ENCODE data around the gene THEMIS2. TPM values are rescaled to one million over a fixed set of nuclear protein-coding genes. Genes with fewer than 3 reads are reported as not detected.
A peak's percentile ranks its signal among the peaks of the same experiment; 100 is the strongest.

THEMIS2 gene
- total and polyA plus RNA-seq, 2 of the 13 experiments (the other 11 are each of a cell fraction or from before 2014, with no cell fraction given), result 0.38 to 1.5 TPM

DNA sequence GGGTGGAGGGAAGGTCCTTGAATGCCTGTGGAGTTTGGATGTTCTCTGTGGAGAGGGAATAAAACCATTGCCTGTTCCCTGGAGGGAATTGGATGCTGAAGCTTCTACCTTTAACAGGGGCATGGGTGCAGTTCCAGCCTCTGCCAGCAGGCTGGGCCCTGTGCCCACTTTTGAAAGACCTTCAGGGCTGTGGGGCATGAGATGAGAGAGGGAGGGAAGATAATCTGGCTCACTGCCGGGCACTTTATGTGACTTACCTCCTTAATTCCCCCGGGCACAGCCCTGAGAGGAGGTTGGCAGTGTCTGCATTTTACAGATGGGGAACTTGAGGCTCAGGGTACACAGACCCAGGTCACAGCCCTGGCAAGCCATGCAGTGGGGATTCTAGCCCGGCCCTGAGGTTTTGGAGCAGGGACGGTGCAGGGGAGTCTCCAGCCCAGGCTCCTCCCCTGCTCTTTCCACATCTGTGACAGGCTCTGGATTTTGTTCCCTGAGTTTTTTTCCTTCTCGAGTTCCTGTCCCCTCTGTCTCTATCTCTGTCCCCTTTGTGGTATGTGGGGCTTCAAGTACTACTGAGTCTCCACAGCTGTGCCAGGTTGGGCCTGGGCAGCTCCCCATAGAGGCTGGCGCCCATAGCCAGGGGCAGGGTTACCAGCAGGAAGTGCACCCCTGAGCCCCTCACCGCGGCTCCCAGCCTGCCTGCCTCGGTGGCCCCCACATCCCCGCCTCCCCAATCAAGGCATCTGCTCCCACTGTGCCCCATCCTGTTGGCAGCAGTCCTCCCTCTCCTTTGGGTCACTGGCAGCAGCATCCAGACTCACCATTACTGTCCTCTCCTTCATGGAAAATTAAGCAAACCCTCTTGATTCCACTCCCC is 14.0 kb upstream of the THEMIS2 start (continued):
- TF ChIP-seq, protein P1, sequence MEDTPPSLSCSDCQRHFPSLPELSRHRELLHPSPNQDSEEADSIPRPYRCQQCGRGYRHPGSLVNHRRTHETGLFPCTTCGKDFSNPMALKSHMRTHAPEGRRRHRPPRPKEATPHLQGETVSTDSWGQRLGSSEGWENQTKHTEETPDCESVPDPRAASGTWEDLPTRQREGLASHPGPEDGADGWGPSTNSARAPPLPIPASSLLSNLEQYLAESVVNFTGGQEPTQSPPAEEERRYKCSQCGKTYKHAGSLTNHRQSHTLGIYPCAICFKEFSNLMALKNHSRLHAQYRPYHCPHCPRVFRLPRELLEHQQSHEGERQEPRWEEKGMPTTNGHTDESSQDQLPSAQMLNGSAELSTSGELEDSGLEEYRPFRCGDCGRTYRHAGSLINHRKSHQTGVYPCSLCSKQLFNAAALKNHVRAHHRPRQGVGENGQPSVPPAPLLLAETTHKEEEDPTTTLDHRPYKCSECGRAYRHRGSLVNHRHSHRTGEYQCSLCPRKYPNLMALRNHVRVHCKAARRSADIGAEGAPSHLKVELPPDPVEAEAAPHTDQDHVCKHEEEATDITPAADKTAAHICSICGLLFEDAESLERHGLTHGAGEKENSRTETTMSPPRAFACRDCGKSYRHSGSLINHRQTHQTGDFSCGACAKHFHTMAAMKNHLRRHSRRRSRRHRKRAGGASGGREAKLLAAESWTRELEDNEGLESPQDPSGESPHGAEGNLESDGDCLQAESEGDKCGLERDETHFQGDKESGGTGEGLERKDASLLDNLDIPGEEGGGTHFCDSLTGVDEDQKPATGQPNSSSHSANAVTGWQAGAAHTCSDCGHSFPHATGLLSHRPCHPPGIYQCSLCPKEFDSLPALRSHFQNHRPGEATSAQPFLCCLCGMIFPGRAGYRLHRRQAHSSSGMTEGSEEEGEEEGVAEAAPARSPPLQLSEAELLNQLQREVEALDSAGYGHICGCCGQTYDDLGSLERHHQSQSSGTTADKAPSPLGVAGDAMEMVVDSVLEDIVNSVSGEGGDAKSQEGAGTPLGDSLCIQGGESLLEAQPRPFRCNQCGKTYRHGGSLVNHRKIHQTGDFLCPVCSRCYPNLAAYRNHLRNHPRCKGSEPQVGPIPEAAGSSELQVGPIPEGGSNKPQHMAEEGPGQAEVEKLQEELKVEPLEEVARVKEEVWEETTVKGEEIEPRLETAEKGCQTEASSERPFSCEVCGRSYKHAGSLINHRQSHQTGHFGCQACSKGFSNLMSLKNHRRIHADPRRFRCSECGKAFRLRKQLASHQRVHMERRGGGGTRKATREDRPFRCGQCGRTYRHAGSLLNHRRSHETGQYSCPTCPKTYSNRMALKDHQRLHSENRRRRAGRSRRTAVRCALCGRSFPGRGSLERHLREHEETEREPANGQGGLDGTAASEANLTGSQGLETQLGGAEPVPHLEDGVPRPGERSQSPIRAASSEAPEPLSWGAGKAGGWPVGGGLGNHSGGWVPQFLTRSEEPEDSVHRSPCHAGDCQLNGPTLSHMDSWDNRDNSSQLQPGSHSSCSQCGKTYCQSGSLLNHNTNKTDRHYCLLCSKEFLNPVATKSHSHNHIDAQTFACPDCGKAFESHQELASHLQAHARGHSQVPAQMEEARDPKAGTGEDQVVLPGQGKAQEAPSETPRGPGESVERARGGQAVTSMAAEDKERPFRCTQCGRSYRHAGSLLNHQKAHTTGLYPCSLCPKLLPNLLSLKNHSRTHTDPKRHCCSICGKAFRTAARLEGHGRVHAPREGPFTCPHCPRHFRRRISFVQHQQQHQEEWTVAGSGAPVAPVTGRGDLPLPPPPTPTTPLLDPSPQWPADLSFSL (CRISPR knock-in tag; IDR thresholded peaks at IDR 0.05), result no peak
- TF ChIP-seq ZBTB42 (CRISPR knock-in tag; IDR thresholded peaks at IDR 0.05) (no peak), GABPB1 (CRISPR knock-in tag; IDR thresholded peaks at IDR 0.05) (no peak), MTA1 (CRISPR knock-in tag; IDR thresholded peaks at IDR 0.05; ENCODE audit: borderline replicate concordance) (no peak), ISL2 (CRISPR knock-in tag; IDR thresholded peaks at IDR 0.05) (peak; percentile 32; the same call in 1 of the 2 replicates), MXI1 (IDR thresholded peaks at IDR 0.05; ENCODE audit: borderline replicate concordance, low read depth, low read length) (no peak), NAIF1 (CRISPR knock-in tag; IDR thresholded peaks at IDR 0.05; ENCODE audit: borderline replicate concordance) (no peak), EED (CRISPR knock-in tag; IDR thresholded peaks at IDR 0.05) (0 out of 2 replicates have a peak, but pooled peaks have one; percentile 15), JUNB (CRISPR knock-in tag; IDR thresholded peaks at IDR 0.05; ENCODE audit: borderline replicate concordance) (no peak), ZNF567 (CRISPR knock-in tag; IDR thresholded peaks at IDR 0.05; ENCODE audit: borderline replicate concordance) (no peak), ZIK1 (CRISPR knock-in tag; IDR thresholded peaks at IDR 0.05; ENCODE audit: borderline replicate concordance, low read depth) (no peak), ZNF761 (CRISPR knock-in tag; conservative IDR thresholded peaks at IDR 0.05) (no peak), ZSCAN22 (CRISPR knock-in tag; IDR thresholded peaks at IDR 0.05) (no peak)
- TF ChIP-seq, protein P2, sequence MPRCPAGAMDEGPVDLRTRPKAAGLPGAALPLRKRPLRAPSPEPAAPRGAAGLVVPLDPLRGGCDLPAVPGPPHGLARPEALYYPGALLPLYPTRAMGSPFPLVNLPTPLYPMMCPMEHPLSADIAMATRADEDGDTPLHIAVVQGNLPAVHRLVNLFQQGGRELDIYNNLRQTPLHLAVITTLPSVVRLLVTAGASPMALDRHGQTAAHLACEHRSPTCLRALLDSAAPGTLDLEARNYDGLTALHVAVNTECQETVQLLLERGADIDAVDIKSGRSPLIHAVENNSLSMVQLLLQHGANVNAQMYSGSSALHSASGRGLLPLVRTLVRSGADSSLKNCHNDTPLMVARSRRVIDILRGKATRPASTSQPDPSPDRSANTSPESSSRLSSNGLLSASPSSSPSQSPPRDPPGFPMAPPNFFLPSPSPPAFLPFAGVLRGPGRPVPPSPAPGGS (CRISPR knock-in tag; IDR thresholded peaks at IDR 0.05), result no peak
- TF ChIP-seq, protein P3, sequence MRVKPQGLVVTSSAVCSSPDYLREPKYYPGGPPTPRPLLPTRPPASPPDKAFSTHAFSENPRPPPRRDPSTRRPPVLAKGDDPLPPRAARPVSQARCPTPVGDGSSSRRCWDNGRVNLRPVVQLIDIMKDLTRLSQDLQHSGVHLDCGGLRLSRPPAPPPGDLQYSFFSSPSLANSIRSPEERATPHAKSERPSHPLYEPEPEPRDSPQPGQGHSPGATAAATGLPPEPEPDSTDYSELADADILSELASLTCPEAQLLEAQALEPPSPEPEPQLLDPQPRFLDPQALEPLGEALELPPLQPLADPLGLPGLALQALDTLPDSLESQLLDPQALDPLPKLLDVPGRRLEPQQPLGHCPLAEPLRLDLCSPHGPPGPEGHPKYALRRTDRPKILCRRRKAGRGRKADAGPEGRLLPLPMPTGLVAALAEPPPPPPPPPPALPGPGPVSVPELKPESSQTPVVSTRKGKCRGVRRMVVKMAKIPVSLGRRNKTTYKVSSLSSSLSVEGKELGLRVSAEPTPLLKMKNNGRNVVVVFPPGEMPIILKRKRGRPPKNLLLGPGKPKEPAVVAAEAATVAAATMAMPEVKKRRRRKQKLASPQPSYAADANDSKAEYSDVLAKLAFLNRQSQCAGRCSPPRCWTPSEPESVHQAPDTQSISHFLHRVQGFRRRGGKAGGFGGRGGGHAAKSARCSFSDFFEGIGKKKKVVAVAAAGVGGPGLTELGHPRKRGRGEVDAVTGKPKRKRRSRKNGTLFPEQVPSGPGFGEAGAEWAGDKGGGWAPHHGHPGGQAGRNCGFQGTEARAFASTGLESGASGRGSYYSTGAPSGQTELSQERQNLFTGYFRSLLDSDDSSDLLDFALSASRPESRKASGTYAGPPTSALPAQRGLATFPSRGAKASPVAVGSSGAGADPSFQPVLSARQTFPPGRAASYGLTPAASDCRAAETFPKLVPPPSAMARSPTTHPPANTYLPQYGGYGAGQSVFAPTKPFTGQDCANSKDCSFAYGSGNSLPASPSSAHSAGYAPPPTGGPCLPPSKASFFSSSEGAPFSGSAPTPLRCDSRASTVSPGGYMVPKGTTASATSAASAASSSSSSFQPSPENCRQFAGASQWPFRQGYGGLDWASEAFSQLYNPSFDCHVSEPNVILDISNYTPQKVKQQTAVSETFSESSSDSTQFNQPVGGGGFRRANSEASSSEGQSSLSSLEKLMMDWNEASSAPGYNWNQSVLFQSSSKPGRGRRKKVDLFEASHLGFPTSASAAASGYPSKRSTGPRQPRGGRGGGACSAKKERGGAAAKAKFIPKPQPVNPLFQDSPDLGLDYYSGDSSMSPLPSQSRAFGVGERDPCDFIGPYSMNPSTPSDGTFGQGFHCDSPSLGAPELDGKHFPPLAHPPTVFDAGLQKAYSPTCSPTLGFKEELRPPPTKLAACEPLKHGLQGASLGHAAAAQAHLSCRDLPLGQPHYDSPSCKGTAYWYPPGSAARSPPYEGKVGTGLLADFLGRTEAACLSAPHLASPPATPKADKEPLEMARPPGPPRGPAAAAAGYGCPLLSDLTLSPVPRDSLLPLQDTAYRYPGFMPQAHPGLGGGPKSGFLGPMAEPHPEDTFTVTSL (CRISPR knock-in tag; IDR thresholded peaks at IDR 0.05; ENCODE audit: borderline replicate concordance), result no peak

Measured in HepG2 (cell line).